MM.1S (cell line): Measurements from ENCODE around the gene SLIT1.

Source experiments
- EZH2phosphoT487 ChIP-seq: fragments of 300-600 bp; sonication (generic); IDR thresholded peaks from 2 replicates; pipeline ENCODE4 v1.6.1; 2018; ENCODE audit warnings: antibody characterized with exemption, low read length
- TF ChIP-seq, protein P1 (sequence below): fragments of 300-600 bp; sonication (generic); IDR thresholded peaks from 2 replicates; pipeline ENCODE4 v1.5.1; 2016; ENCODE audit warnings: antibody characterized with exemption, low read length, mixed read lengths

- TF ChIP-seq, protein P1, sequence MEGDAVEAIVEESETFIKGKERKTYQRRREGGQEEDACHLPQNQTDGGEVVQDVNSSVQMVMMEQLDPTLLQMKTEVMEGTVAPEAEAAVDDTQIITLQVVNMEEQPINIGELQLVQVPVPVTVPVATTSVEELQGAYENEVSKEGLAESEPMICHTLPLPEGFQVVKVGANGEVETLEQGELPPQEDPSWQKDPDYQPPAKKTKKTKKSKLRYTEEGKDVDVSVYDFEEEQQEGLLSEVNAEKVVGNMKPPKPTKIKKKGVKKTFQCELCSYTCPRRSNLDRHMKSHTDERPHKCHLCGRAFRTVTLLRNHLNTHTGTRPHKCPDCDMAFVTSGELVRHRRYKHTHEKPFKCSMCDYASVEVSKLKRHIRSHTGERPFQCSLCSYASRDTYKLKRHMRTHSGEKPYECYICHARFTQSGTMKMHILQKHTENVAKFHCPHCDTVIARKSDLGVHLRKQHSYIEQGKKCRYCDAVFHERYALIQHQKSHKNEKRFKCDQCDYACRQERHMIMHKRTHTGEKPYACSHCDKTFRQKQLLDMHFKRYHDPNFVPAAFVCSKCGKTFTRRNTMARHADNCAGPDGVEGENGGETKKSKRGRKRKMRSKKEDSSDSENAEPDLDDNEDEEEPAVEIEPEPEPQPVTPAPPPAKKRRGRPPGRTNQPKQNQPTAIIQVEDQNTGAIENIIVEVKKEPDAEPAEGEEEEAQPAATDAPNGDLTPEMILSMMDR, result no peak
- TF ChIP-seq EZH2phosphoT487, result no peak
Observed at GRCh38 chr10:97053276-97053675, 132.5 kb downstream of the SLIT1 start.
